Breast epithelium (tissue), 4 donors: Measurements from ENCODE around the gene ABAT. TPM values are rescaled to one million over a fixed set of nuclear protein-coding genes. Genes with fewer than 3 reads are reported as not detected.
A peak's percentile ranks its signal among the peaks of the same experiment; 100 is the strongest.

Source experiments
- DNase-seq, 2 donors: peaks; one replicate each; pipeline ENCODE4 v3.0.0-alpha.2; 2019; ENCODE audit warnings: low spot score in 2 of 2
- H3K27ac ChIP-seq, 2 donors: fragments of 200-600 bp; sonication (generic) in 1 of 2; one replicate each; pipeline ENCODE4 v1.5.1; 2016 to 2019; ENCODE audit warnings: mild to moderate bottlenecking in 1 of 2
- H3K27me3 ChIP-seq, 2 donors: fragments of 200-600 bp; sonication (generic) in 1 of 2; one replicate each; pipeline versions ENCODE4 v1.5.1 to v1.6.0; 2017 to 2019; ENCODE audit warnings: control low read depth in 1 of 2, mild to moderate bottlenecking in 1 of 2
- H3K36me3 ChIP-seq: fragments of 200-600 bp; one replicate; pipeline ENCODE4 v1.5.1; 2019
- H3K4me1 ChIP-seq, 2 donors: fragments of 200-600 bp; sonication (generic); one replicate each; pipeline ENCODE4 v1.5.1; 2016 to 2019; ENCODE audit warnings: control low read depth in 1 of 2
- H3K4me3 ChIP-seq, 3 donors: fragments of 200-600 bp; sonication (generic); 1 replicate in 2 of 3; 2 replicates in 1 of 3; pipeline ENCODE4 v1.5.1; 2016 to 2019; ENCODE audit warnings: mild to moderate bottlenecking in 3 of 3, moderate library complexity in 2 of 3
- H3K9me3 ChIP-seq, 2 donors: fragments of 200-600 bp; sonication (generic) in 1 of 2; one replicate each; pipeline ENCODE4 v1.5.1; 2016 to 2019; ENCODE audit warnings: control low read depth in 1 of 2
- CTCF ChIP-seq, 3 donors: fragments of 450-650 bp; IDR thresholded peaks; one replicate each; pipeline ENCODE4 v1.5.1; 2016 to 2017; ENCODE audit warnings: antibody characterized with exemption in 3 of 3, mild to moderate bottlenecking in 3 of 3, moderate library complexity in 3 of 3
- POLR2A ChIP-seq: fragments of 450-650 bp; IDR thresholded peaks from one replicate; pipeline ENCODE4 v1.6.1; 2016; ENCODE audit warnings: antibody characterized with exemption, mild to moderate bottlenecking, moderate library complexity
- POLR2AphosphoS5 ChIP-seq, 3 donors: sonication (generic); formaldehyde crosslinking; IDR thresholded peaks; one replicate each; pipeline ENCODE4 v1.6.1; 2017; ENCODE audit warnings: antibody characterized with exemption in 3 of 3
- intact Hi-C: fragments of 100-400 bp; cut with DNase I; formaldehyde crosslinking; loops from one replicate; pipeline ENCODE4 v1.15.1; 2023; ENCODE audit warnings: low total_unique reads
- total RNA-seq, 3 donors: library from RNA; depleted of rRNA; stranded (reverse); fragments of >200 nt; gene quantifications; one replicate each; pipeline ENCODE4 v1.1.0, GENCODE V29; 2016

The ABAT gene
- total RNA-seq, 3 donors from 2014 or later: 7.5 to 12.6 (median 9.8) TPM

GRCh38 chr16:8675183-8676159 is 1.1 kb downstream of the ABAT start:
- intact Hi-C loops: loop anchor here (10.0 kb wide), 1 partner anchor 119 kb away; the partner anchor contains the start of genes PMM2 and TMEM186
- Histone ChIP-seq H3K27me3 (no peaks in the 10 kb centered on the region), H3K36me3 (no peaks in the 10 kb centered on the region), H3K9me3 (no peaks in the 10 kb centered on the region), H3K27ac (no peak overlapping the region), H3K4me3 (peak overlapping the region; percentile 62 to 76 (median 73)), H3K4me1 (no peaks in the 10 kb centered on the region)
- DNase-seq: no peak
- no peak for TF ChIP-seq CTCF (IDR thresholded peaks at IDR 0.05)
- TF ChIP-seq POLR2AphosphoS5 (IDR thresholded peaks at IDR 0.05): no peak

- no peak for TF ChIP-seq POLR2A
- no peak for TF ChIP-seq CTCF (IDR thresholded peaks at IDR 0.05)
- Histone ChIP-seq H3K4me1 (no peaks in the 10 kb centered on the region), H3K4me3 (no peak overlapping the region), H3K36me3 (no peaks in the 10 kb centered on the region), H3K27ac (no peak overlapping the region), H3K9me3 (no peaks in the 10 kb centered on the region), H3K27me3 (no peaks in the 10 kb centered on the region)
- intact Hi-C loops: loop anchor here (10.0 kb wide), 1 partner anchor 119 kb away; the partner anchor contains the start of genes PMM2 and TMEM186
- DNase-seq: no peak
Observed at GRCh38 chr16:8676160-8676547, 1.7 kb downstream of the ABAT start.

- Histone ChIP-seq H3K27ac (no peak overlapping the region), H3K4me3 (no peak overlapping the region), H3K9me3 (no peaks in the 10 kb centered on the region), H3K36me3 (no peaks in the 10 kb centered on the region), H3K27me3 (no peaks in the 10 kb centered on the region), H3K4me1 (no peaks in the 10 kb centered on the region)
- intact Hi-C loops: loop anchor here (10.0 kb wide), 1 partner anchor 118 kb away; the partner anchor contains the start of genes PMM2 and TMEM186
- no peak for DNase-seq
- TF ChIP-seq POLR2A: no peak
- no peak for TF ChIP-seq CTCF (IDR thresholded peaks at IDR 0.05)
- no peak for TF ChIP-seq POLR2AphosphoS5 (IDR thresholded peaks at IDR 0.05)
Observed at GRCh38 chr16:8676737-8677375, 2.4 kb downstream of the ABAT start.

GRCh38 chr16:8677481-8677880 is 3.1 kb downstream of the ABAT start:
- Histone ChIP-seq H3K4me1 (no peaks in the 10 kb centered on the region), H3K9me3 (no peaks in the 10 kb centered on the region), H3K36me3 (no peaks in the 10 kb centered on the region), H3K27me3 (no peaks in the 10 kb centered on the region), H3K4me3 (no peak overlapping the region), H3K27ac (no peak overlapping the region)
- intact Hi-C loops: loop anchor here (10.0 kb wide), 1 partner anchor 117 kb away; the partner anchor contains the start of genes PMM2 and TMEM186
- no peak for DNase-seq
- TF ChIP-seq CTCF (IDR thresholded peaks at IDR 0.05) (no peak), POLR2AphosphoS5 (IDR thresholded peaks at IDR 0.05) (no peak), POLR2A (no peak)
